Measurements from ENCODE around the gene PPIA. TPM values are rescaled to one million over a fixed set of nuclear protein-coding genes. Genes with fewer than 3 reads are reported as not detected.

PPIA gene
- polyA plus RNA-seq, 3 donors = 1,614 to 2,276 (median 2,037) TPM

DNA sequence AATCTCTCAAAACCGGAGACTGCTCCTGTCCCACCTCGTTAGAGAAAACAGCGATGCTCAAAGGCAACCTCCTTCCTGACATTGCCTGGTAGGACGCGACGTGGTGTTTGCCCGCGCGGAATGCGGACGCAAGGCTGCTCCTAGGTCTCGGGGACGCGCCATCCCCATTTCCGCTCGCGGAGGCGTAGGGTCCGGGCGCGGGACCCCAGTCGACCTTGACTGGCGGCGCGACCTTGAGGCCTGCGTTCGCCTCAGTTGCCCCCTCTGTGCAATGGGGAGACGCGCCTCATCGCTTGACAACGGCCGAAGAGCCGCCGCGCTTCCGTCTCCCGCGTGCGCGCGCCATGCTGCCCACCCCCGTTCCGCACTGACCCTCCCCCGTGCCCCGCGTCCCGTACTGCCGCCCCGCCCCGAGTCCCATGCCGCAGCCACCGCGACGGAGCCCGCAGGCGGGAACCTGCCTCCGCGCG lies 412 bp upstream of the PPIA start:
- peaks cover 18% of the 10 kb centered on the region for H3K4me1 Mint-ChIP-seq

DNA sequence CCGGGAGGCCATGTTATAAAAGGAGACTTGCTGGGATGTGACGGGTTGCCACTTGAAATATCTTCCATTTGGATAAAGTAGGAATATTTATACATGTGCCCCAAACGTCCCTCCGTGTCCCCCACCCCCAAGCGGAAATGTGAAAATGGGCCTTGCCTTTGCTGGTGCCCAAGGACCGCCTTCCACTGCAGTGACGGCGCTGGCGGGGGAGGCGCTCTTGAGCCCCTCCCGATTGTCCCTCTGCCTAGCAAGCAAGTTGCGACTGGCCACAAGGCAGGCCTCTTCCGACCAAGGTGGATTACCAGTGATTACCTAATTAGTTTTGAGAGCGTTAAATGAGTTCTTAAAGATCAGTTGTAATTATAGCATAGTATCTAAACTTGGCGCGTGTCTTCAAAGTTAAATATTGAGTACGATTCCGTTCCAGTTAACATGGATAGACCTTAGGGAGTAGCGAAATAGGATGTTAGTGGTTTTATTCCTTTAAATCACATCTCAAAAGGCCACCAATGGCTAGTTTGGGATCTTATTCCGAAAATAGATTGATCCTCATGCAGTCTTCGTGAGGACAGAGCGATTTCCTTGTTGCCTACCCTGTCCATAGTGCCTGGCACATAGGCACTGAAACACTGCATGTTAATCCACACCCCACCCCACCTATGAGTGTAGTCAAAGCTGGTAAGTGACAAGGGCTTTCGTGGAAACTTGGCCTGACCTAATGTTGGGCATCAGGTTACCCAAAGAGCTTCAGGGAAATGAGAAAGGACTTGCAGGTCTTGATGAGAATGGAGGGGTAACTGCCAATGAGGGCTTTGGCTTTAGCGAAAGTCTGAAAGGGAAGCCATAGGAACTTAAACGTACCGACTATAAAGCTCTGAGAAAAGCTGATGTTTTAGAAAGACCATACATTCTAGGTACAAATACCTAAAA lies 1.1 kb downstream of the PPIA start:
- peak overlapping the region; percentile 97 to 99 (median 98) for H3K27ac Mint-ChIP-seq
- Histone ChIP-seq H3K4me1 (ENCODE audit: control insufficient read depth in 1 of 2, insufficient read depth in 2 of 2, low read length in 2 of 2) (peaks cover 23 to 30% of the 10 kb centered on the region in 2 donors), H3K79me2 (ENCODE audit: insufficient read depth, low read length) (peaks cover 53% of the 10 kb centered on the region), H3K9me3 (replicated peaks in 1 of 2; ENCODE audit: control insufficient read depth in 1 of 2, insufficient read depth in 1 of 2, low read length in 2 of 2) (no peaks in the 10 kb centered on the region), H3K4me3 (replicated peaks in 1 of 3; ENCODE audit: low read depth in 2 of 3, low read length in 3 of 3) (peak overlapping the region; percentile 70 to 85 (median 82)), H3K27ac (ENCODE audit: low read depth in 1 of 2, low read length in 2 of 2) (peak overlapping the region; percentile 94 to 95), H3K4me2 (replicated peaks; ENCODE audit: extremely low read depth, low read length, poor library complexity, severe bottlenecking) (peak overlapping the region; percentile 89), H2AFZ (ENCODE audit: insufficient read depth, low read depth, low read length, poor library complexity, severe bottlenecking) (peak overlapping the region; percentile 85), H3K27me3 (ENCODE audit: control insufficient read depth in 2 of 2, insufficient read depth in 2 of 2, low read length in 2 of 2) (no peaks in the 10 kb centered on the region), H4K20me1 (ENCODE audit: insufficient read depth, low read length) (peaks cover 35% of the 10 kb centered on the region), H3K9ac (ENCODE audit: insufficient read depth, low read length, poor library complexity, severe bottlenecking) (peak overlapping the region; percentile 92), H3K36me3 (replicated peaks in 1 of 2; ENCODE audit: control insufficient read depth in 1 of 2, insufficient read depth in 2 of 2, low read length in 2 of 2) (peaks cover 35 to 39% of the 10 kb centered on the region in 2 donors)
- DNase-seq = peak; percentile 78 to 86 (median 80)
- peaks cover 0 to 2% (median 0%) of the 10 kb centered on the region in 7 donors for H3K9me3 Mint-ChIP-seq
- TF ChIP-seq, protein P1, sequence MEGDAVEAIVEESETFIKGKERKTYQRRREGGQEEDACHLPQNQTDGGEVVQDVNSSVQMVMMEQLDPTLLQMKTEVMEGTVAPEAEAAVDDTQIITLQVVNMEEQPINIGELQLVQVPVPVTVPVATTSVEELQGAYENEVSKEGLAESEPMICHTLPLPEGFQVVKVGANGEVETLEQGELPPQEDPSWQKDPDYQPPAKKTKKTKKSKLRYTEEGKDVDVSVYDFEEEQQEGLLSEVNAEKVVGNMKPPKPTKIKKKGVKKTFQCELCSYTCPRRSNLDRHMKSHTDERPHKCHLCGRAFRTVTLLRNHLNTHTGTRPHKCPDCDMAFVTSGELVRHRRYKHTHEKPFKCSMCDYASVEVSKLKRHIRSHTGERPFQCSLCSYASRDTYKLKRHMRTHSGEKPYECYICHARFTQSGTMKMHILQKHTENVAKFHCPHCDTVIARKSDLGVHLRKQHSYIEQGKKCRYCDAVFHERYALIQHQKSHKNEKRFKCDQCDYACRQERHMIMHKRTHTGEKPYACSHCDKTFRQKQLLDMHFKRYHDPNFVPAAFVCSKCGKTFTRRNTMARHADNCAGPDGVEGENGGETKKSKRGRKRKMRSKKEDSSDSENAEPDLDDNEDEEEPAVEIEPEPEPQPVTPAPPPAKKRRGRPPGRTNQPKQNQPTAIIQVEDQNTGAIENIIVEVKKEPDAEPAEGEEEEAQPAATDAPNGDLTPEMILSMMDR (IDR thresholded peaks at IDR 0.05) = peak; percentile 63
- intact Hi-C loops (cut with micrococcal nuclease) = loop anchor here (2.0 to 5.0 kb wide), 4 partner anchors 45 to 85 kb away; partner anchors contain the start of gene H2AZ2 (in 1 of the 2)
- peaks cover 19% of the 10 kb centered on the region for H3K4me1 Mint-ChIP-seq
- peak overlapping the region; percentile 92 to 96 for H3K4me3 Mint-ChIP-seq
- peaks cover 0 to 1% (median 0%) of the 10 kb centered on the region in 3 donors for H3K27me3 Mint-ChIP-seq (ENCODE audit: low read depth in 3 of 3)
- 0% methylated on average over 10 of the region's 26 CpGs for WGBS (ENCODE audit: insufficient coverage)
- peaks cover 33 to 35% of the 10 kb centered on the region in 2 donors for H3K36me3 Mint-ChIP-seq

More for the DNA sequence above, 412 bp upstream of the PPIA start:
- peak overlapping the region; percentile 89 for H3K4me2 ChIP-seq (replicated peaks; ENCODE audit: extremely low read depth, low read length, poor library complexity, severe bottlenecking)
- TF ChIP-seq, protein P1 (IDR thresholded peaks at IDR 0.05) = no peak
- peak overlapping the region; percentile 92 for H3K9ac ChIP-seq (ENCODE audit: insufficient read depth, low read length, poor library complexity, severe bottlenecking)
- Mint-ChIP-seq H3K27me3 (ENCODE audit: low read depth in 3 of 3) (peaks cover 0 to 1% (median 0%) of the 10 kb centered on the region in 3 donors), H3K4me3 (peak overlapping the region; percentile 92 to 96), H3K36me3 (peaks cover 18 to 20% of the 10 kb centered on the region in 2 donors), H3K9me3 (no peaks in the 10 kb centered on the region), H3K27ac (peak overlapping the region; percentile 93 to 99 (median 97))
- intact Hi-C loops (cut with micrococcal nuclease) = loop anchor here (2.0 to 5.0 kb wide), 4 partner anchors 44 to 87 kb away; partner anchors contain the start of gene H2AZ2 (in 1 of the 2)
- no peaks in the 10 kb centered on the region for H3K27me3 ChIP-seq (ENCODE audit: control insufficient read depth in 2 of 2, insufficient read depth in 2 of 2, low read length in 2 of 2)
- peaks cover 53% of the 10 kb centered on the region for H3K79me2 ChIP-seq (ENCODE audit: insufficient read depth, low read length)
- WGBS (ENCODE audit: insufficient coverage) = under 1% methylated on average over 59 of the region's 59 CpGs
- H3K4me3 ChIP-seq (replicated peaks in 1 of 3; ENCODE audit: low read depth in 2 of 3, low read length in 3 of 3) = peak overlapping the region; percentile 65 to 82 (median 70)
- peak overlapping the region; percentile 94 to 95 for H3K27ac ChIP-seq (ENCODE audit: low read depth in 1 of 2, low read length in 2 of 2)
- H3K9me3 ChIP-seq (replicated peaks in 1 of 2; ENCODE audit: control insufficient read depth in 1 of 2, insufficient read depth in 1 of 2, low read length in 2 of 2) = no peaks in the 10 kb centered on the region
- H3K36me3 ChIP-seq (replicated peaks in 1 of 2; ENCODE audit: control insufficient read depth in 1 of 2, insufficient read depth in 2 of 2, low read length in 2 of 2) = peaks cover 19 to 26% of the 10 kb centered on the region in 2 donors
- peak in 1 of 3 donors; percentile 8 for DNase-seq
- peaks cover 23 to 30% of the 10 kb centered on the region in 2 donors for H3K4me1 ChIP-seq (ENCODE audit: control insufficient read depth in 1 of 2, insufficient read depth in 2 of 2, low read length in 2 of 2)
- peaks cover 25% of the 10 kb centered on the region for H4K20me1 ChIP-seq (ENCODE audit: insufficient read depth, low read length)
- peak overlapping the region; percentile 85 for H2AFZ ChIP-seq (ENCODE audit: insufficient read depth, low read depth, low read length, poor library complexity, severe bottlenecking)
